NCI-H2081 (cell line): ENCODE measurements around the gene RXRA.

ENCODE experiments used
- DNase-seq, 2 experiments: peaks; one replicate each; lab custom pipeline; 2025; lab: John Stamatoyannopoulos, UW

RXRA gene

DNA sequence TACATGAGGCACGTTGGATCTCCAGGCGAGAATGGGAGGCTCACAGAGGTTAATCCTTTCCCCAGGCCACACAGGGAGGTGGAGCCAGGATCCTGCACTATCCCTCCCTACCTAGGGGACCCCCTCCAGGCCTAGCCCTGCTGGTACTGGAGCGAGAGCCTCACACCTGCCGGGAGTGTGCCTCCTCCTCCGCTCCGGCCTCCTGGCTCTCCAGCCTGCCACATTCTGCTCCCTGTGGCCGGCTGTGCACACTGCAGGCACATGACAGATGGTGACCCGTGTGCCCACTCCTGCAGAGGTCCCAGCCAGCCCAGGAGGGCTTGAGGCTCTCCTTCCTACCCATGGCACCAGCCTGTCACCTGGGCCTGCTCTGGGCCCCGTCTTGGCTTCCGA, 93.4 kb downstream of the RXRA start:
- no peak for DNase-seq

DNA sequence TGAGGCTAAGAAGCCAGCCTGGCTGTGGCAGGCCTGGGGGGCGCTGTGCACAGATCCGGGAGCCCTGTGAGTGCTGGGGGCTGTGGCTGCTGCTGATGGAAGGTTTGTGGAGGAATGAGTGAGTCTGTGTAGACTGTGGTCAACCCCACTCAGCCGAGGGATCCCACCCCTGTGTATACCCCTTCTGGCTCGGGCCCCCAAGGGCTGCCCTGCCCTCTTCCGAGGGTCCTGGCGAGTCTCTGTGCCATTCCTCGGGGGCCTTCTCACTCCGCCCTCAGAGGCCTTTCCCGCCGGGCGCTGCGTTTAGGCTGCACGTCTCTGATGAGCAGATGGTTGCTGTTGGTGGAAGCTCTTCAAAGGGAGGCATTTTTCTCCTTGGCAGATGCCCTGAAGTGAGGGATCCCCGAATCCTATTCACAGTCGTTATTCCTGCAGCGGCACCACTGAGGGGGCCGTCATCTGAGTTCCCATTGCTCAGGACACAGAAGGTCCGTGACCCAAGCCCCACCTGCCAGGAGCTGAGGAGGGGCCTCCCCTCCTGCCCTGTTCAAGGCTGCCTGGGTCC, 94.1 kb downstream of the RXRA start:
- no peak for DNase-seq

DNA sequence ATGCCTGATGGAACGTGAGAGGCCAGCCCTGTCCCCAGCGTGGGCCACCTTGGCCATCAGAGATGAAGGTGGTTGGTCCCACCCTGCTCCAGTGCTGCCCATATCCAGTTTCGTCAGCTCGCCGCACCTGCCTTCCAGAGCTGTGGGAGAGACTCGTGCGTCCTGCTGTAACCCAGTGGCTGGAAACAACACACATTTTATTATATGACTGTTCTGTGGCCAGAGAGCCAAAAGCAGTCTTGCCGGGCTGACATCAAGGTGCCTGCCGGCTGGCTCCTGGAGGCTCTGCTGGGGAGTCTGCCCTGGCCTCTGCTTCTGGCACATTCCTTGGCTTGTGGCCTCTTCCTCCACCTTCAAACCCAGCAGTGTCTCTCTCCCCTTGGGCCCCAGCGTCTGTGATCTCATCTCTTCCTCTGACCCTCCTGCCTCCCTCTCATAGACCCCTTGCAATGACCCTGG, 94.7 kb downstream of the RXRA start:
- no peak for DNase-seq

DNA sequence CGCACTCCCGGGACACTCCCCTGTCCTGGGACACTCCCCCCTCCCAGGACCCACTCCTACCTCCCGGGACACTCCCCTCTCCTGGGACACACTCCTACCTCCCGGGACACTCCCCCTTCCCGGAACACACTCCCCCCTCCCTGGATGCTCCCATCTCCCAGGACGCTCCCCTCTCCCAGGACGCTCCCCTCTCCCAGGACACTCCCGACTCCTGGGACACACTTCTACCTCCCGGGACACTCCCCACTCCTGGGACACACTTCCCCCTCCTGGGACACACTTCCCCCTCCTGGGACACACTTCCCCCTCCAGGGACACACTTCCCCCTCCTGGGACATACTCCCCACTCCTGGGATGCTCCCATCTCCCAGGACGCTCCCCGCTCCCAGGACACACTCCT, 95.6 kb downstream of the RXRA start:
- no peak for DNase-seq

DNA sequence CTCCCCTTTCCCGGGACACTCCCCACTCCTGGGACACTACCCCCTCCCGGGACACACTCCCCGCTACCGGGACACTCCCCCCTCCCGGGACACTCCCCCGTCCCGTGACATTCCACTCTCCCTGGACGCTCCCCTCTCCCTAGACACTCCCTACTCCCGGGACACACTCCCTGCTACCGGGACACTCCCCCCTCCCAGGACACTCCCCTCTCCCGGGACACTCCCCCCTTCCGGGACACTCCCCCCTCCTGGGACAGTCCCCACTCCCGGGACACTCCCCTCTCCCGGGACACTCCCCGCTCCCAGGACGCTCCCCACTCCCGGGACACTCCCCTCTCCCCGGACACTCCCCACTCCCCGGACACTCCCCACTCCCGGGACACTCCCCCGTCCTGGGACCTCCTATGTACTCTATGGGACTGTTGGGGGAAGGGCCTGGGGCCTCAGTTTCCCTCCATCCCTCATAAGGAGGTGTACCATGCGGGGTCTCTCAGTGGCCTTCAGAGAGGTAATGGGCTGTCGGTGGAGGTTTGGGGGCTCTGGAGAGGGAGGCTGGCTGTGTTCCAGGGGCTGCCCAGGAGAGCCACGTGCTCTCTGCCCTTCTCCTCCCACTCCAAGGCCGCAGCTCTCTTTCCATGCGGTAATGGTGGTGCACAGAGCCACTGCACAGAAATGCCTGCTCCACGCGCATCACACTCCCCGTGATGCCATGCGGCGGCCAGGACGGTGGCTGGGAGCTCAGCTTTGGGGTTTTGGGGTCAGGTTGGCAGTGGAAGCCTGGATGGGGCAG, 96.2 kb downstream of the RXRA start:
- DNase-seq = no peak

DNA sequence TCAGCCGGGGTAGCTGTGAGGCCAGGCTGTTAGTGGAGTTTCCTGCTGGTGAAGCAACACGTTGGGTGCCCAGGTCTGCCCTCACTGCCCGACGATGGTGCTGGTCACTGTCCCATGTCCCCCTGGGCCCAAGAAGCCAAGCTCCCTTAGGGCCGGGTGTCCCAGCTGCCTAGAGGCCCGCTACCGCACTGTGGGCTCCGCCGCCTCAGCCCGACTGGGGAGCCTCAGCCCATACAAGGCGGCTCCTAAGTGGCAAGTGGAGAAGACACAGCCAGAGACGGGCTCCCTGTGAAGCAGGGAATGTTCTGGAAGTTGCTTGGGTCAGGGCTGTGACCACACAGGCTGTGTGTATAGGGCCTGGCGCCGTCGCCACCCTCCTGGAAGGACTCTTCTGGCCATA, 96.9 kb downstream of the RXRA start:
- DNase-seq = no peak

DNA sequence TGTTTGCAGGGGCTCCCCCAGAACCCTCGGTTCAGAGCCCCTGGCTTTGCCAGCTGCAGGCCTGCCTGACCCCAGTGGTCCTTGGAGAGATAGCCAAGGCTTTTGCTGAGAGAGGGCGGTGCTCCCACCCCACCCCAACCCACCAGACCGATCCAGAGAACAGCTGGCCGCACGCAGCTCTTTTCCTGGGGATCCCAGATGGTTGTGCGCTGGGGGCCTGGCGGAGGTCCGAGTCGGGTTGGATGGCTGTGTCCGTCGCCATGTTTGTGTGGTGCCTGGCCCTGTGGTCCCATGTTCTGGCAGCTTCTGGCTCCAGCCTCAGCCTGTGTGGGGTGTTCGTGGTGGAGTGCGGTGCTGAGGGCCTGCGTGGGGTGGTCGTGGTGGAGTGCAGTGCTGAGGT, 97.5 kb downstream of the RXRA start:
- no peak for DNase-seq

DNA sequence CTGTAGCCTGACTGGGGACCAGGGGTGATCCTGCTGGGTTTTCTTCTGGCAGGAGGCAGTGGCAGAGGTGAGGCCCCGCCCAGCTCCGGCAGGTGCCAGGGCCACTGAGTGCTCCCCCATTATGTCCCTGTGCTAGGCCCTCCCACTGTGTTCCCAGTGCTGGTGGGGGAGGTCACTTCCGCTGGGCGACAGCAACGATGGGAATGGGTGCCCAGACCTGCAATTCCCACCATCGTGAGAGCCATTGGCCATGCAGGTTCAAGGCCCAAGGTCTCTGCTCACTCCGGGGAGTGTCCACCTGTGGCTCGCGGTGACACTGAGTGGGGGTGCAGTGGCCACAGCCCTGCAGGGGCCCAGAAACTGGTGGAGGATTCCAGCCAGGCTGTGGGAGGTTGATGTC, 98.6 kb downstream of the RXRA start:
- no peak for DNase-seq

DNA sequence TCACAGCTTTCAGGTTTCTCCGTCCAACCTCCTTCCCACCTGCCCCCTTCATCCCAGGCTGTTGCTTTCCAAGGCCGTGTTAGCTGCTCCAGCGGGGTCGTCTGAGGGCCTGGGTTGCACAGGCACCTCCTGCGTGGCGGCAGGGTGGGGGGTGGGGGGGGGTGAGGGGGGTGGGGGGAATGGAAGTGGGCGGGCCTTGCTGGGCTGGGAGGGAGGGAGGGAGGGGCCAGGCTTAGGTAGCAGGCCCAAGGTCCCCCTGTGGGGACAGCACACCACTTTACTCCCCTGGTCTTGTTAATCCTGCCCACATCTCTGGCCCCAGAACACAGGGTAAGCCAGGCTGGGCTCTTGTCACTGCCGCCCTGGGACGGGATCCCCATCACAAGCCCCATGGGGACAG, 99.1 kb downstream of the RXRA start:
- no peak for DNase-seq

DNA sequence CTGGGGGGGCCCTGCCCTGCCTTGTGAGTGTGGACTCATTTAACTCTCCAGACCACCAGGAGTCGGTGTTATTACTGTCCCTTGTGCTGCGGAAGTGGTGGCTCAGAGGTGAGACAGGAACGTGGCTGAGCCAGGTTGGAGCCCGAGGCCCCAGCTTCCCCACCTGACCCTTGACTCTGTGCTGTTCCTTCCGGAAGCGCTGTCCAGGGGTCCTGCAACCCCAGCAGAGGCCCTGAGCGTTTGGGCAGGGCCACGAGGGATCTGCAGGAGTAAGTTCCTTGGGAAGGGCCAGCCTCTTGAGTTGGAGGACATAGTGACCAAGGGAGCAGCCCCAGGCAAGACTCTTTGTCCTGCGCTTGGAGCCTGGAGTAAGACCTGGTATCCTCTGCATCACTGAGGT, 99.6 kb downstream of the RXRA start:
- DNase-seq = no peak

DNA sequence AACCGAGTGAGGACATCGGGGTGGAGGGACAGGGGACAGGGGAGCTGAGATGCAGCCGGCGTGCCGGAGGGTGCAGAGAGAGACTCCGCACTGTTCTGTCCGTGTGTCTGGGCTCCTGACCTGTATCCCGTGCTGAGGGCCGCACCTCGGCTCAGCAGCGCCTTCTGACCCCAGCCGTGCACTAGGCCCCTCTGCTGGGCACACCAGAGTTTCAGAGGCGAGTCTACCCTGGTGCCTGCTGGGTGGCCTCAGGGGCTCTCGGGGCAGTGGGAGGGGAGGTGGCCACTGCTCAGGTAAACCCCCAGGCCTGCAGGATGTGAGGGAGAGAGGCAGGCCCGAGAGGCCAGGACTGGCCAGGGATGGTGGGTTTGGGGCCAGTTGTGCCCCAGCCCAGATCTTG, 100.2 kb downstream of the RXRA start:
- DNase-seq = no peak

DNA sequence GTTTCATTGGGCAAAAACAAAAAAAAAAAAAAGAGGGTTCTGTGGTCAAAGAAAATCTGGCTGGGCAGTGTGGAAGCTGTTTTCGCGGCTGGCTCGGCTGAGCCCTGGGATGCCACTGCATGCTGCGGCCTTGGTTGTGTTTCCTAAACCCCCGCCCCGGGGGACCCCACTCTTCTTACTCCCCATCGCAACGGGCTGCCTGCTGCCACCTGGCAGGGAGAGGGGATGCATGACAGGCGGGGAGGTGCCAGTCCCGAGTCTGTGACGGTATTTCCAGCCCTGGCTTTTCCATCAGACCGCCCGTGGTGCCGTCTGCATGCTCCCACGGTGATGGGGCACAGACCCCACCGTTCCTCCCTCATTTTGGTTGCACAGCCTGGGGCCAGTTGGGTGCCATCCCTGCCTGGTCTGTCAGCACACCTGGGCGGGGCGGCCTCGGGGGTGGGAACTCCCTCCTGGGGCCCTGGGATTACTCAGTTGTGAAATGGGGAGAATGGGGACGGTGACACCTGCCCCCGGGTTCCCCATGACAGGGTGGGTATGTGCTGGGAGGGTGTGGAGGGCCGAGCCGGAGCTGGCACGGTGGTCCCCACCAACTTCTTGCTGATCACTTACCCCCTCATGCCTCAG, 101.0 kb downstream of the RXRA start:
- no peak for DNase-seq

DNA sequence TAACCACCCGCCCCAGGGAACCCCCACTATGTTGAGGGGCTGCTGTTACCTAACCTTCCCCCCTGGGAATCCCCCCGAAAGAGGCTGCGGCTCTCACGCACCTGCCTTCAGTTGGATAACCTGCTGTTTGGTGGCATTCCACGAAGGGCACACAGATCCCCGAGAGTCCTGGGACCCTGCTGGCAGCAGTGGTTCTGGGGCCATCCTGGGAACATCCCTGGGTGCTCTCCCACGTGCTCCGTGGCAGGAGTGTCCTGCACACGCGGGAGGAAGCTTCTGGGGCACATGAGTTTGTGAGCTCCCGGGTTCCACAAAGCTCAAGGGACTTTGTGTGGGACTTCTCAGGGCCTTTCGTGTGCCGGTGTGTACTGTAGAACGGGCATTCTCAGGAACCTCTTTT, 102.3 kb downstream of the RXRA start:
- DNase-seq = no peak

DNA sequence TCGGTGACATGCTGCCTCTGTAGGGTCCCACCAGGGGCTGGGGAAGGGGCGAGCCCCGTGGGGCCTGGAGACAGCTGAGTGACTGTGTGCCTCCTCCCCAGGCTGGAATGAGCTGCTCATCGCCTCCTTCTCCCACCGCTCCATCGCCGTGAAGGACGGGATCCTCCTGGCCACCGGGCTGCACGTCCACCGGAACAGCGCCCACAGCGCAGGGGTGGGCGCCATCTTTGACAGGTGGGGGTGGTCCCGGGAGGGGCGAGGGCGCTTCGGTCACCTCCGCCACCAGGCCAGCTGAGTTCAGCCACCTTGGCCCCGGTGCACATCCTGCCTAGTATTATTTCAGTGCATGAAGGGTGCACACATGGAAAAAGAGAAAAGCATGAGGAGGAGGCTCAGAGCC, 102.8 kb downstream of the RXRA start:
- no peak for DNase-seq

DNA sequence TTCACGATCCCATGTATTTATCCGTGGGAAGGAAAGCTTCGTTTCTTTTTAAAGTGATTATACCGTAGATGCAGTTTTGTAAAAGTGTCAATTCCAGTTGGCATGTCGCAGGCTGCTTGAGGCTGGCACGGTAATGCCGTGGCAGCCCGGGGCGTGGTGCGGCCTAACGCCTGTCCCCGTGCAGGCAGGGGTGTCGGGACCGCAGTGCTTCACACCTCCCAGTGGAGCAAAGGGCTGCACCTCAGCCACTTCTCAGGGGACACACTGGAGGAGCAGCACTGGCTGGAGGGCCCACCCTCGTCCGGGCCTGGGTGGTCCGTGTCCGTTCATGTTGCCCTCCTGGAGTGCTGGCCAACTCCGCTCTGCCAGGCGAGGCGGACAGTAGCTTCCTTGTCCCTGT, 103.2 kb downstream of the RXRA start:
- DNase-seq = no peak

DNA sequence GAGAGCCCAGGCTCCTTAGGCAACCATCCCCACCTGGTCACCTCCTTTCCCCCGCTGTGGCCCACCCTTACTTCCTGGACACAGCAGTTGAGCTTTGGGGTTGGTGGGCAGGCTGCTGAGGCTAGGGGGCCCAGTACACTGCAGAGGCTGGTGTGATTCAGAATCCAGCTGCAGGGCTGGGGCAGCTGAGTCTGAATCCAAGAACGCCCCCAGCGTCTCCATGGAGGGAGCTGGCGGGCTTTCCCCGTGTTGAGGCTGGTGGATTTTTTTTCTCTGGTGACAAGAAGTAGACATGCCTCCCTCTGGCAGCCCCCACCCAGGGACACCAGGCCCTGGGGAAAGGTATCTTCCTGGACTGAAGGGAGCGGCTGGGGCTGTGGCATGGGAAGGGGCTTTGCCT, 104.8 kb downstream of the RXRA start:
- no peak for DNase-seq

DNA sequence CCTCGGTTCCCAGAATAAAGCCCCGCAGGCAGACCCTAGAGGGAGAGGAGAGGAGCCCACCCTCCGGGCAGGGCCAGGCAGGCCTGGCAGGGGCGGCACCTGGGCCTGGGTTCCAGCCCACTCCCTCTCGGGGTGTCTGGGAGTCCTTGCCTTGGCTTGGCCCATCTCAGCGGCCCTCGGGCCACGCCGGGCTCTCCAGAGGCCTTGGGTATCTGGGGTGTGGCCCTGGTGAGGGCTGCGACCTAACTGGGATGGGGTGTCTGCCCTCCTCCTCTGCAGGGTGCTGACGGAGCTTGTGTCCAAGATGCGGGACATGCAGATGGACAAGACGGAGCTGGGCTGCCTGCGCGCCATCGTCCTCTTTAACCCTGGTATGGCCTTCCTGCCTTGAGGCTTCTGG, 105.4 kb downstream of the RXRA start:
- no peak for DNase-seq

DNA sequence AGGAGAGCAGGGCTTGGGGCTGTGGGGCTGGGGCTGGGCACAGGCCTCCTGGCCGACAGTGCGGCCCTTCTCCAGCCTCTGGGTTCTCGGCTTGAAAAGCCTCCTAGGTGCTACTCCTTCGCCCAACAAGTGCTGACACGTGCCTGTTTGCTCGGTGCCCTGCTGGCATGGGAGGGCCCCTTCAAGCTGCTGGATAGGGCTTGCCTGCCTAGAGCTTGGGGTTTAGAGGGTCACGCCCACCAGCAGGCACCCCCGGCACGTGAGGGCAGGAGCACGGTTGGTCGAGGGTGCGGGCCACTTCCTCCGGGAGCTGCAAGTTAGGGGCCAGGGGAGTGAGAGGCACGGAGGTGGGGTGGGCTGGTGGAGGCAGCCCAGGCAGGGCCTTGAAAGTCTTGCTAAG, 106.2 kb downstream of the RXRA start:
- DNase-seq = no peak

DNA sequence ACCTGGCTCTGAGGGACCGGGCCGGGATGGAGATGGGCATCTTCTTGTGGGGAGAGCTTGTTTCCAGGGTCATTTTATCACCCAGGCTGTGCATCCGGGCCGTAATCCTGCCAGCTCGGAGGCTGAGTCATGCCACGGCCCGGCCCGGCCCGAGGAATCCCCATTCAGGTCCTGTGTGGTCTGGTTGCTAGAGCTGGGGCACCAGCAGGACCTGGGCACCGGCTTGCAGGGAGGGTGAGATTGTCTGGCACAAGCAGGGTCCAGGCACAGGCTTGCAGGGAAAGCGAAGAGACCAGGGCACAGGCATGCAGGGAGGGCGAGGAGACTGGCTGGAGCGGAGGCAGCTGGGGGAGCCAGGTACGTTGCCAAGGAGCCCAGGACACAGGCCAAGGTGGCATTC, 106.8 kb downstream of the RXRA start:
- no peak for DNase-seq

DNA sequence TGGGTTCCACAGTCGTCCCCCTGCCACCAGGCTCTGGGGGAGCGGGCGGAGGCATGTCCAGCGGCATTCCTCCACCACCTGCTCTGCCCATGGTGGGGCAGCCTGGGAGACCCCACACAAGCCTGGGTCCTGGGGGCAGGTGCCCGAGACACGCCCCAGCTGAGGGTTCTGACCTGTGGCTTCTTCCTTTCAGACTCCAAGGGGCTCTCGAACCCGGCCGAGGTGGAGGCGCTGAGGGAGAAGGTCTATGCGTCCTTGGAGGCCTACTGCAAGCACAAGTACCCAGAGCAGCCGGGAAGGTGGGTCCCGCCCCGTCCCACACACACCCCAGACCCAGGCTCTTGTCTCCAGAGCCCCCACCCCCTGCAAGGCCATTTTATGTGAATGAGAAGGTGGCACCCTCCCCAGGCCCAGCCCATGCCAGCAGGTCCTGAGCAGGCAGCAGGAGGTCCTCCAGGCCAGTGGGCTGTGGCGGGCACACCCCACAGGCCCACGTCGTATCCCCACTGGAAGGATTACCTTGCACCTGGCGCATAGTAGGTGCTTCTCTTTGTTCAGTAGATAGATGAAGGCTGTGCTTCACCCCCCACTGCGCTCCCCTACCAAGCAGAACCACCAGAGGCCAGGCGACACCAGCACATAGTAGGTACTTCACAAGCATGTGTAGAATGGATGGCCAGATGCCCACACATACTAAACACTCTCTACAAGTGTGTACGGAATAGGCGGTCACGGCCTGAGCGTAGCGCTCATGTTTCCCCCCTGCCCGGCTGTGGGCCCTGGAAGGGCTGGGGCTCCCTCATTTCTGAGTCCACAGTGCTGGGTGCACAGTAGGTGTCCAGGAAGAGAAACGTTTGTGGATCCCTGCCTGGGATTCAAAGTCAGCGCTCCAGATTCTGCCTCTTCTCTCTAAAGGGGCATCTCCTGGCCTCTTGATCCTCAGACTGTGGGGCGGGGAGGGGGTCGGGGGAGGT, 107.9 kb downstream of the RXRA start:
- DNase-seq = no peak

DNA sequence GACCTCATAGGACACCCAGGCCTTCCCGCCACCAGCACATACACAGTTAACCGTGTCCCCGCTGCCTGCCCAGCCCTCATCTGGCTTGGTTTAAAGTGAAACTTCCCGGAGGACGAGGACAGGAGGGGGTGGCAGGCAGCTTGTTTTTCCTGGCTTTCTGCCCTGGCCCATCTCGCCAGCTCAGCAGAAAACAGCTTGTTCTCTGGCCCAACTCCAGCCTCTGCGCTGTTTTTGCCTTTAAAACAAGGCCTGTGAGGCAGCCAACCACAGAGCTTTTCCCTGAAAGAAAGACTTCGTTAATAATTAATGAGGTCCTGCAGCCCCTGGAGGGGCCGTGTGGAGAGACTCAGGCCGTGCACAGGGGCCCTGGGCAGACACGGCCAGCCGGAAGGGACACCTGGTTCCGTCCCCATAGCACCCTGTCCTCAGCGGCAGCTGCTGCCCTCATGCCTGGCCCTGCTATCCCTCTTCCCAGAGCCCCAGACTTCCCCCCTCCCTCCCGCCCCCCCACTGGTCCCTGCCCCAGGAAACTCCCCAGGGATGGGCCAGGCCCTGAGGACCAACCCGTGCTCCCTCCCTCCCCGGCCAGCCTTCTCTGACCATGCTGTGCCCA, 108.7 kb downstream of the RXRA start:
- peak; percentile 58 to 76 for DNase-seq
